Measurements from ENCODE around the gene ADAMTS5.

The ADAMTS5 gene

GRCh38 chr21:26967062-26967913, at the start of gene ADAMTS5:
ADAMTS5 (minus strand) TSS chr21:26967088; CDS start chr21:26966391, 697 bp downstream.
- DNase-seq (ENCODE audit: low spot score) = no peak

GRCh38 chr21:27001526-27001925, 34.6 kb upstream of the ADAMTS5 start:
- DNase-seq (ENCODE audit: low spot score) = no peak

GRCh38 chr21:26983576-26983975, 16.7 kb upstream of the ADAMTS5 start:
- no peak for DNase-seq (ENCODE audit: low spot score)

- DNase-seq (ENCODE audit: low spot score) = no peak
Measured at GRCh38 chr21:26982767-26983166, 15.9 kb upstream of the ADAMTS5 start.

- no peak for DNase-seq (ENCODE audit: low spot score)
Measured at GRCh38 chr21:26977746-26978145, 10.9 kb upstream of the ADAMTS5 start.

GRCh38 chr21:26973226-26973625, 6.3 kb upstream of the ADAMTS5 start:
- no peak for DNase-seq (ENCODE audit: low spot score)

GRCh38 chr21:26972192-26972591, 5.3 kb upstream of the ADAMTS5 start:
- no peak for DNase-seq (ENCODE audit: low spot score)

- DNase-seq (ENCODE audit: low spot score) = no peak
Measured at GRCh38 chr21:26969971-26970725, 3.3 kb upstream of the ADAMTS5 start.

GRCh38 chr21:26966649-26967061, 233 bp downstream of the ADAMTS5 start:
- DNase-seq (ENCODE audit: low spot score) = no peak

- DNase-seq (ENCODE audit: low spot score) = no peak
Measured at GRCh38 chr21:26965907-26966581, 844 bp downstream of the ADAMTS5 start.

GRCh38 chr21:26965040-26965906, 1.6 kb downstream of the ADAMTS5 start:
- no peak for DNase-seq (ENCODE audit: low spot score)

- DNase-seq (ENCODE audit: low spot score) = no peak
Measured at GRCh38 chr21:26964170-26964778, 2.6 kb downstream of the ADAMTS5 start.

GRCh38 chr21:26962621-26963181, 4.2 kb downstream of the ADAMTS5 start:
- no peak for DNase-seq (ENCODE audit: low spot score)

GRCh38 chr21:26961698-26962097, 5.2 kb downstream of the ADAMTS5 start:
- no peak for DNase-seq (ENCODE audit: low spot score)

GRCh38 chr21:26958788-26959187, 8.1 kb downstream of the ADAMTS5 start:
- DNase-seq (ENCODE audit: low spot score) = no peak

GRCh38 chr21:26956813-26957212, 10.1 kb downstream of the ADAMTS5 start:
- no peak for DNase-seq (ENCODE audit: low spot score)

GRCh38 chr21:26956216-26956615, 10.7 kb downstream of the ADAMTS5 start:
- no peak for DNase-seq (ENCODE audit: low spot score)

GRCh38 chr21:26954662-26955121, 12.2 kb downstream of the ADAMTS5 start:
- DNase-seq (ENCODE audit: low spot score) = no peak

GRCh38 chr21:26952374-26953066, 14.4 kb downstream of the ADAMTS5 start:
- DNase-seq (ENCODE audit: low spot score) = no peak

GRCh38 chr21:26949830-26950229, 17.1 kb downstream of the ADAMTS5 start:
- DNase-seq (ENCODE audit: low spot score) = no peak
